GM21717 (cell line): ENCODE results near the gene STK17A.
"Not testable (repeated sequence)": the region's sequence is repeated elsewhere in the genome, so short reads cannot be mapped to it uniquely, and the experiment has no call there.

Experiments used
- ATAC-seq: cut with Tn5 transposase; IDR thresholded peaks from one replicate; pipeline ENCODE4 v1.9.1; 2021; ENCODE audit warnings: mild to moderate bottlenecking, moderate library complexity; ENCODE audit not compliant: unreplicated experiment

The STK17A gene

GRCh38 chr7:43593010-43593409 is 10.1 kb downstream of the STK17A start:
- ATAC-seq: no peak

- ATAC-seq: no peak
These were observed 11.1 kb downstream of the STK17A start for GRCh38 chr7:43594020-43594419.

DNA sequence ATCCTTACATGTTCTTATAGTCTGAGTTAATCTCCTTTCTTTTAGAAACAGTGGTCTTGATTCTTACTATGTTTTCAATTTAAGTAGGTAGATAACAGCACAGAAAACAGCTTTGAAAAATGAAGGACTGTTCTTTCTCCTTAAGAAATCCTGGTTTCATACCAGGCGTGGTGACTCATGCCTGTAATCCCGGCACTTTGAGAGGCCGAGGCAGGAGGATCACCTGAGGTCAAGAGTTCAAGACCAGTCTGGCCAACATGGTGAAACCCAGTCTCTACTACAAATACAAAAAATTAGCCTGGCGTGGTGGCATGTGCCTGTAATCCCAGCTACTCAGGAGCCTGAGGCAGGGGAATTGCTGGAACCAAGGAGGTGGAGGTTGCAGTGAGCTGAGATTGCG is 13.5 kb downstream of the STK17A start:
- ATAC-seq: not testable (repeated sequence)

- ATAC-seq: no peak
These were observed 17.1 kb downstream of the STK17A start for GRCh38 chr7:43600056-43600455.

- ATAC-seq: no peak
These were observed 19.3 kb downstream of the STK17A start for GRCh38 chr7:43602256-43602655.

GRCh38 chr7:43604251-43604650 is 21.3 kb downstream of the STK17A start:
- ATAC-seq: no peak

GRCh38 chr7:43609097-43609496 is 26.2 kb downstream of the STK17A start:
- no peak for ATAC-seq

GRCh38 chr7:43612128-43612527 is 29.2 kb downstream of the STK17A start:
- no peak for ATAC-seq

DNA sequence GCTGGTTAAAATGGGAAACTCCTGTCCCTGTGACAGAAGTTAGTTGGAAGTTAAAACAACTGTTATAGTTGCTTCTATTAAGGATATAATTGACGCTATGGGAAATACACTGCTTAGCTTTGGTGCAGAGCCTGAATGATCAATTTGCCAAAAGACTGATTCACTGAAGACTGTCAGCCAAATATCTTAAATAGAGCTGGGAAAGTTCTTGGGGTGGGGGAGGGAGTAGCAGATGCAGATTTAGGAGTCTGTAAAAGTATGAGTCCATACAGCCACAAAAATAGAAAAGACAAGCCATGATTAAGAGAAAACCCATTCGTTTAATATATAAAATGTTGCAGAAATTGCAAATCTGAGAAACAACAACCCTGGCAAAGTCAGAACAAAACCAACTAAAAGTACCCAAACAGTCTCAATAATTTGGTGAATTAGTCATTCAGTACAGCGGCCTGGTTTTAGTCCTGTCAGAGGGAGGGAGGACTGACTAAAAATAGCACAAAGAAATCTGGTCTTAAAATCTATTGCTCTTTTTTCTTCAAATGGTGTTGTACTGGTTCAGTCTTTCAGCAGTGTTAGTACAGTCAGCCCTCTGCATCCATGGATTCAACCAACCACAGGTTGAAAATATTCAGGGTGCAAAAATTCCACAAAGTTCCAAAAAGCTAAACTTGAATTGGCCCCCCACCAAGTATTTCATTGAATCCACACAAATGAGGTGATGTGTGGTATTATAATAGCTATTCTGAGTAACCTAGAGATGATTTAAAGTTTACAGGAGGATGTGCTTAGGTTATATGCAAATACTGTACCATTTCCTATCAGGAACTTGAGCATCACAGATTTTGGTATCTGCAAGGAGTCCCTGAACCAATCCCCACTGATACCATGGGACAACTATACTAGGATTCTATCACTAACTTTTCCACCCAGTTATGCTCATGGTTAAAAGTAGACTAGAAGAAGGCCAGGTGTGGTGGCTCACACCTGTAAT is 30.0 kb downstream of the STK17A start:
- ATAC-seq: peak; percentile 71

DNA sequence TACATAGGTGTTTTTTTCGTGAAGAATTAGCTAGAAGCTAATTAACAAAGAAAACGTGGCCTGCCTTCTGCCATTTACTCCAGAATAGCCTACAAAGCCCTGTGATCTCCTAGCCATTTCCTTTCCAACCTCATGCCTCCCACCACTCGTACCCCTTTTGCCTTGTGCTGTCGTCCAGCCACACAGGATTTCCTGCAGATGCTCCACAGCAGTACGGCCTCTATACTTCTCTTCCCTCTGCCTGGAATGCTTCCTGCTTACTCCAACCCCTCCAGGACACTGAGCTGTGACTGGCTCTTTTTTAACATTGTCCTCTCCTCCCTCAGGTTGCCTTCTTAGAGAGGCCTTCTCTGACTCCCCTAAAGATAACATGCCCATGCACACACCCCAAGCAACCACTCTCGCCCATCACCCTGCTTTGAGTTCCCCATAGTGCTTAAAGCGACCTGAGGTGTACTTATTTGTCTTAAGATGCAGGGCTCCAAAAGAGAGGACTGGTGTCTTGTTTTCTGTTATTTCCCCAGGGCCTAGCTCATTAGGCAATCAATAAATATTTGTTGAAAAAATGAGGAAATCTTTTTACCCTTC is 32.7 kb downstream of the STK17A start:
- ATAC-seq: no peak

- ATAC-seq: no peak
These were observed 34.1 kb downstream of the STK17A start for GRCh38 chr7:43616977-43617376.

DNA sequence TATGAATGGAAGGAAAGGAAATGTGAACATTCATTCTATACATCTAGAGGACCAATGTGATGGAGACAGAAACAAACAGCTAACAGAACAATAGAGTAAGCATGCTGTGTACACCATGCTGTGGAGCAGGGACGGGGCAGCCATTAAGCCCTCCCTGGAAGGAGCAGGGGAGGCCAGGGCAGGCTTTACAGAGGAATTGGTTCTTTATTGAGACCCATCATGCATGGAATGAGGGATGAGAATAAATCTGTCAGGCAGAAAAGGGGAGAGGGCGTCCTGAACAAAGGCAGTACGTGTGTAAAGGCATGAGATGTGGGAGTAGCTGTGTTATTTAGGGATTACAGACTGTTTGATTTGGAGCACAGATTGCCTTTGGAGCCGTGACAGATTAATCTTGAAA is 35.2 kb downstream of the STK17A start:
- ATAC-seq: no peak

GRCh38 chr7:43619213-43620012 is 36.5 kb downstream of the STK17A start:
- ATAC-seq: no peak

DNA sequence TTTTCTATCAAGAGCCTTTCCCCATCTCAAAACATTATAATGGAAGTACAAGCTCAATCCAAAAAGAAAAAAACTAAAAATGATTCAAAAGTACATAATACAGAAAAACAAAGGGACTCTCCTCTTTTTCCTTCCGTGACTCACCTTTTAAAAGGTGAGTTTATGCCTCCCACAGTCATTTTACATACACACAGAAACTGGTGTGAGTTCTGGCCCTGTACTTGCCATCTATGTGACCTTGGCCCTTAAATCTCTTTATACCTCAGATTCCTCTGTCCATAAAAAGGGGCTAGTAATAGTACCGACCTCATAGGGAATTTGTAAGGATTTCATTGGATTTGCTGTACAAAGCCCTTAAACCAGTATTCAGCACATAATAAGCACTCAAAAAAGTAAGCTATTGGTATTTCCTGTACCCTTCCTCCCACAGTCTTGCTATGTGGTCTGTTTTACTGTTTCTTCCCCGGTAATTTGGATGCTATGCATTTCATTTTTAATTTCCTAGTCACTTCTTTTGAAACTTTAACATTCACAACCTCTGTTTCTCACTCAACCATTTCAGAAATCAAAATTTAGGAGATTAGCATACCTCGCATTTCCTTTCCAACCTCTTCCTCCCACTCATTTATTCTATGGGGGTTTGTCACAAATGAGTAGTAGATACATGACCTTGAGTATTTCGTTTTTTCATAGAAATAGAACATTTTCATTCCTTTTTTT is 39.0 kb downstream of the STK17A start:
- no peak for ATAC-seq

GRCh38 chr7:43624156-43624555 is 41.2 kb downstream of the STK17A start:
- ATAC-seq: no peak

- peak; percentile 48 for ATAC-seq
These were observed 42.5 kb downstream of the STK17A start for GRCh38 chr7:43625453-43625852.

GRCh38 chr7:43625980-43626379 is 43.1 kb downstream of the STK17A start:
- ATAC-seq: no peak

DNA sequence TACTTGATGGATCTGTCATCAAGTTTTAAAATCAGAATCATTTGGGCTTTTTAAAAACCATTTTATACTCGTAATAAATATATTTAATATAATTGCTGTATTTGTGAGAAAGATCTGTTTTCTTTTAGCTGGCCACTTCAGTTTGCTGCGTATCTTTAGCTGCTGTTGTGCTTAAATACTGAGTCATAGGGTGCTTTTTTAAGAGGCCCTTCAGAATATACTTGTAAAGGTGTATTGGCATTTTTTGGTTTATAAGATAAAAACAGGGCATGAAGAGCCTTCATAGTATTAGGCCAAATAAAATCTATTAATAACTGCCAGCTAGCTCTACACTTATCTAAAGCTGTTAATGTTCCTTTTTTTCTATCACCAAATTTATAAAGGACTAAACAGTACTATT is 43.8 kb downstream of the STK17A start:
- ATAC-seq: no peak

- not testable (repeated sequence) for ATAC-seq
These were observed 44.9 kb downstream of the STK17A start for GRCh38 chr7:43627798-43628197.

GRCh38 chr7:43628431-43628830 is 45.5 kb downstream of the STK17A start:
- no peak for ATAC-seq

- no peak for ATAC-seq
These were observed 46.9 kb downstream of the STK17A start for GRCh38 chr7:43629857-43630256.
